ENCODE data around the gene ZCWPW1. TPM values are rescaled to one million over a fixed set of nuclear protein-coding genes. Genes with fewer than 3 reads are reported as not detected.

ZCWPW1 gene
- total RNA-seq, 4 donors from 2014 or later = 2.2 to 9.4 (median 4.8) TPM

DNA sequence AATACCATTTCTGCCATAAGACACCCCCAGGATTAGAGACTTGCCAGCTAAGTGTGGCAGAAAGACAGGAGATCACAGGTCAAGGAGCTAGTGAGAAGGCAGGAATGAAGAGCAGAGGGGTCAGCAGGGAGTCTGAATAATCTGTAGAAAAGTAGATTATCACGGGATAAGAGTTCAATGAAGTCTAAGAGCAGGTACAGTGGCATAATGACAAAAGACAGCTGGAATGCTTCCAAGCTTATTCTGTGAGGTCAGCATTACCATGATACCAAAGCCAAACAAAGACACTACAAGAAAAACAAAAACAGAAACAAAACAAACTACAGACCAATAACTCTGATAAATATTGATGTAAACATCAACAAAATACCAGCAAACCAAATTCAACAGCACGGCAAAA is 34.4 kb downstream of the ZCWPW1 start:
- WGBS = 86% methylated on average over 2 of the region's 2 CpGs
- no peaks in the 10 kb centered on the region for H3K9me3 ChIP-seq
- H3K4me1 ChIP-seq = peaks cover 5% of the 10 kb centered on the region
- no peak overlapping the region for H3K4me3 ChIP-seq
- no peak overlapping the region for H3K27ac ChIP-seq
- no peak for DNase-seq (ENCODE audit: low spot score in 2 of 2)
- H3K36me3 ChIP-seq = no peaks in the 10 kb centered on the region
- TF ChIP-seq POLR2AphosphoS5 (IDR thresholded peaks at IDR 0.05) = no peak
- no peak for TF ChIP-seq EP300 (IDR thresholded peaks at IDR 0.05)
- H3K27me3 ChIP-seq = no peaks in the 10 kb centered on the region

DNA sequence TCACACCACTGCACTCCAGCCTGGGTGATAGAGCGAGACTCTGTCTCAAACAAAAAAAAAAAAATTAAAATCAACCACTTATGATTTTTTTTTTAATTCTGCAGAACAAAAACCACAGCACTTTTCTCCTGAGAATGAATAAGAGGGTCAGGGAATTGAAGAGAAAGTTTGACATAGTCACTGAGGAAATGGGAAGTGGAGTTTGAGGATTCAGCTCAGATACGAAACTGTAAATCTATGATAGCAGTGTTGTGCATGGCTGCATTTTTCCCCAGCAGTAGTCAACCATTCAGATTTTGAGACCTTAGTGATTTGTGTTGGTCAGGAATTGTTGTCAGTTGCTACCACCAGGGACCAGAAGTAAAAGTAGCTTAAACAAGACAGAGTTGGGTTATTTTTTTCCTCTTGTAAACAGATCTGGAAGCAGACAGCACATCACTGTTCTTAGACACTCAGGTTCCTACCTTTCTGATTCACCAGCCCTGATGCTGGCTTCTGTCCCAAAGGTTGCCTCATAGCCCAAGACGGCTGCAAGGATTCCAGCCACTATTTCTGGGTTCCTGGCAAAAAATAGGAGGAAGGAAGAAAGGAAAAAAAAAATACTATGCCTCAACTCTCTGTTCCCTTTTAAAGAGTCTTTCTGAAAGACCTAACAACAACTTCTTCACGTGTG is 35.1 kb downstream of the ZCWPW1 start:
- TF ChIP-seq EP300 (IDR thresholded peaks at IDR 0.05) = no peak
- TF ChIP-seq POLR2AphosphoS5 (IDR thresholded peaks at IDR 0.05) = no peak
- Histone ChIP-seq H3K27me3 (no peaks in the 10 kb centered on the region), H3K36me3 (no peaks in the 10 kb centered on the region), H3K4me3 (no peak overlapping the region), H3K27ac (no peak overlapping the region), H3K4me1 (peaks cover 5% of the 10 kb centered on the region), H3K9me3 (no peaks in the 10 kb centered on the region)
- DNase-seq (ENCODE audit: low spot score in 2 of 2) = no peak
- 74% methylated on average over 4 of the region's 4 CpGs for WGBS

DNA sequence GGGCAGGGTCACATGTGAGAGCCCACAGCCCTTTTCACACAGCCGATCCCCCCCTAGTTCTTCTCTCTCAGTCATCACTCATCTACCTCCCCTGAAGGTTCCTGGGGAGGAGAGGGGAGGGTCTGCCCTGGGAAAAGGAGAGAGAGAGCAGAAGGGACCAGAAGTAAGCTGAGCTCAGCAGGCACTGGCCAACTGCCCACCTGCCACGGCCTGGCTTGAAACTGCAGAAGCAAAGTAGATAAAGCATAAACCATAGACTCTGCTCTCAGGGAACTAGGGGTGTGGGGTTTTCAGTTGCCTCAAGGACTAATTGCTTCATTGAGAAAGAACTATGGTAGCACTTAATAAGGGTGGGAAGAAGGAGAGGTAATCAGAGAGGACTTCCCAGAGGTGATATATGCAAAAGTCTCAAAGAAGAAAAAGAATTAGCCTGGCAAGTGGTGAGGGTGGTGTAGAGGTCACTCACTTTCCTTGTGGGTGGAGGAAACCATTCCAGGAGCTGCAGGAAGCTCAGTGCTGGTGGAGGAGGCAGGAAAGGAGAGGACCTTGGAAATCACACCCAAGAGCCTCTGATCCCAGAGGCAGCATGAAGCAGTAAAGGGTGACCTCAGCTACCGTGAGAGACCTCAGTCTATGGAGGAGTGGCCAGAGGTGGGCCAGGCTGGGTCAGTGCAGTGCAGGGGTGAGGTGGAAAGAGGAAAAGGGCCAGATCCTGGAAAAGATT is 38.1 kb downstream of the ZCWPW1 start:
- no peak for DNase-seq (ENCODE audit: low spot score in 2 of 2)
- Histone ChIP-seq H3K27me3 (no peaks in the 10 kb centered on the region), H3K4me1 (peaks cover 3% of the 10 kb centered on the region), H3K27ac (no peak overlapping the region), H3K36me3 (no peaks in the 10 kb centered on the region), H3K9me3 (no peaks in the 10 kb centered on the region), H3K4me3 (no peak overlapping the region)
- TF ChIP-seq POLR2A (IDR thresholded peaks at IDR 0.05) (no peak), POLR2AphosphoS5 (IDR thresholded peaks at IDR 0.05) (no peak), CTCF (IDR thresholded peaks at IDR 0.05) (no peak), EP300 (IDR thresholded peaks at IDR 0.05) (no peak)
- WGBS = 75% methylated on average over 3 of the region's 3 CpGs

DNA sequence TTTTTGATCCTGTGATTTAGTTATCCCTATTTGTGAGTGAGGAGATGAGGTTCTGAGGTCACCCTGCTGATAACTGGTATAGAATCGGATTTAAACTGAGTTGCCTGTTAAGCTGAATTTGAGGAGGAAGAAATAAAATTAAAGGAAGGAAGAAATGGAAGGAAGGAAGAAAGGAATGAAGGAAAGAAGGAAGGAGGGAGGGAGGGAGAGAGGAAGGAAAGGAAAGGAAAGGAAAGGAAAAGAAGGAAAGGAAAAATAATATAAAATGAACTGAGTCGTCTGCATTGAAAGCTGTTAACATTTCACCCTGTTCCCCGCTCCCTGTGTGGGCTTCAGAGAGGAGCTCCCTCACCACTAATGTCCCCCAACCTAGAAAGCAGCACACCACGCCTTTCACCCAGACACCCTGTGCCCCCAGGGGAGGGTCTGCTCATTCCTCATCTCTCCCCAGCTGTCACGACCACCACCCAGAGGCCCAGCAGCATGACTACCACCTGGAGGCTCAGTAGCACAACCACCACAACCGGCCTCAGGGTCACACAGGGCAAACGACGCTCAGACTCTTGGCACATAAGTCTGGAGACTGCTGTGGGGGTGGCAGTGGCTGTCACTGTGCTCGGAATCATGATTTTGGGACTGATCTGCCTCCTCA is 38.9 kb downstream of the ZCWPW1 start:
- no peak for DNase-seq (ENCODE audit: low spot score in 2 of 2)
- H3K27ac ChIP-seq = no peak overlapping the region
- H3K9me3 ChIP-seq = no peaks in the 10 kb centered on the region
- peaks cover 3% of the 10 kb centered on the region for H3K4me1 ChIP-seq
- no peak overlapping the region for H3K4me3 ChIP-seq
- 81% methylated on average over 6 of the region's 9 CpGs for WGBS
- no peaks in the 10 kb centered on the region for H3K36me3 ChIP-seq
- no peak for TF ChIP-seq POLR2AphosphoS5 (IDR thresholded peaks at IDR 0.05)
- H3K27me3 ChIP-seq = no peaks in the 10 kb centered on the region

GRCh38 chr7:100387695-100388094 is 40.8 kb downstream of the ZCWPW1 start:
- 51% methylated on average over 2 of the region's 2 CpGs for WGBS
- Histone ChIP-seq H3K27me3 (no peaks in the 10 kb centered on the region), H3K4me3 (no peak overlapping the region), H3K4me1 (peaks cover 3% of the 10 kb centered on the region), H3K27ac (no peak overlapping the region), H3K36me3 (no peaks in the 10 kb centered on the region), H3K9me3 (no peaks in the 10 kb centered on the region)
- no peak for DNase-seq (ENCODE audit: low spot score in 2 of 2)
- no peak for TF ChIP-seq EP300 (IDR thresholded peaks at IDR 0.05)
- TF ChIP-seq CTCF (IDR thresholded peaks at IDR 0.05) = no peak
- no peak for TF ChIP-seq POLR2AphosphoS5 (IDR thresholded peaks at IDR 0.05)

- no peak for DNase-seq (ENCODE audit: low spot score in 2 of 2)
These were observed 41.6 kb downstream of the ZCWPW1 start for GRCh38 chr7:100386940-100387339.

More at GRCh38 chr7:100386940-100387339, 41.6 kb downstream of the ZCWPW1 start:
- 51% methylated on average over 5 of the region's 5 CpGs for WGBS
- Histone ChIP-seq H3K36me3 (no peaks in the 10 kb centered on the region), H3K9me3 (no peaks in the 10 kb centered on the region), H3K27me3 (no peaks in the 10 kb centered on the region), H3K27ac (no peak overlapping the region), H3K4me1 (peaks cover 3% of the 10 kb centered on the region), H3K4me3 (no peak overlapping the region)
- no peak for TF ChIP-seq POLR2A (IDR thresholded peaks at IDR 0.05)
- no peak for TF ChIP-seq POLR2AphosphoS5 (IDR thresholded peaks at IDR 0.05)
- no peak for TF ChIP-seq CTCF (IDR thresholded peaks at IDR 0.05)
- no peak for TF ChIP-seq EP300 (IDR thresholded peaks at IDR 0.05)
